Esophagus squamous epithelium (tissue), 5 donors: ENCODE measurements around the gene GPR18. TPM values are rescaled to one million over a fixed set of nuclear protein-coding genes. Genes with fewer than 3 reads are reported as not detected.

Experiments used
- DNase-seq: peaks from one replicate; lab custom pipeline; 2025; lab: John Stamatoyannopoulos, UW
- H3K27ac ChIP-seq, 4 donors: fragments of 200-600 bp; sonication (generic); one replicate each; pipeline ENCODE4 v1.5.1; 2016 to 2019; ENCODE audit warnings: mild to moderate bottlenecking in 1 of 4
- H3K27me3 ChIP-seq, 4 donors: fragments of 200-600 bp; sonication (generic); 1 replicate in 3 of 4; 2 replicates in 1 of 4; pipeline versions ENCODE4 v1.5.1 to v1.6.0; 2017 to 2021; ENCODE audit warnings: antibody characterized with exemption in 1 of 4
- H3K36me3 ChIP-seq, 3 donors: fragments of 200-600 bp; sonication (generic); one replicate each; pipeline ENCODE4 v1.5.1; 2016 to 2019
- H3K4me1 ChIP-seq, 3 donors: fragments of 200-600 bp; sonication (generic); one replicate each; pipeline ENCODE4 v1.5.1; 2017 to 2019
- H3K4me3 ChIP-seq, 4 donors: fragments of 200-600 bp; sonication (generic); 1 replicate in 3 of 4; 2 replicates in 1 of 4; pipeline ENCODE4 v1.5.1; 2016 to 2019; ENCODE audit warnings: mild to moderate bottlenecking in 2 of 4, moderate library complexity in 1 of 4
- H3K9me3 ChIP-seq, 3 donors: fragments of 200-600 bp; sonication (generic); one replicate each; pipeline ENCODE4 v1.5.1; 2016 to 2019
- CTCF ChIP-seq, 6 experiments: fragments of 450-650 bp in 4 of 6; fragments of 200-600 bp in 2 of 6; sonication (generic) in 2 of 6; IDR thresholded peaks; one replicate each; pipeline ENCODE4 v1.5.1; 2016 to 2019; ENCODE audit warnings: antibody characterized with exemption in 6 of 6, mild to moderate bottlenecking in 4 of 6, moderate library complexity in 4 of 6
- POLR2A ChIP-seq, 4 donors: fragments of 450-650 bp; IDR thresholded peaks; one replicate each; pipeline ENCODE4 v1.6.1; 2017; ENCODE audit warnings: antibody characterized with exemption in 4 of 4, mild to moderate bottlenecking in 4 of 4, moderate library complexity in 3 of 4
- WGBS, 2 donors: methylation state at CpG; one replicate each; pipeline ENCODE4 v1.1.5; 2018; 5-methylcytosine and 5-hydroxymethylcytosine counted together
- intact Hi-C: fragments of 100-400 bp; cut with DNase I; formaldehyde crosslinking; loops from one replicate; pipeline ENCODE4 v1.15.0; 2022
- total RNA-seq, 4 donors: library from RNA; depleted of rRNA; stranded (reverse); fragments of >200 nt; gene quantifications; one replicate each; pipeline ENCODE4 v1.1.0, GENCODE V29; 2016
- donor health status: DM: yes; HTN: yes; CAD: no.

Gene GPR18
- total RNA-seq, 4 donors from 2014 or later: 0.19 TPM; not detected in 3

GRCh38 chr13:99305158-99305557 lies 47.0 kb upstream of the GPR18 start:
- no peak for DNase-seq
- intact Hi-C loops: no loop called here
- H3K9me3 ChIP-seq: no peaks in the 10 kb centered on the region
- TF ChIP-seq POLR2A (IDR thresholded peaks at IDR 0.05): no peak
- no peak for TF ChIP-seq CTCF (IDR thresholded peaks at IDR 0.05)
- peak overlapping the region in 3 of 4 donors; percentile 25 to 49 (median 32) for H3K4me3 ChIP-seq
- H3K27ac ChIP-seq: peak overlapping the region in 3 of 4 donors; percentile 75 to 77 (median 77)
- peaks cover 0 to 25% (median 0%) of the 10 kb centered on the region in 3 donors for H3K36me3 ChIP-seq
- peaks cover 0 to 40% (median 9%) of the 10 kb centered on the region in 3 donors for H3K4me1 ChIP-seq
- 48 to 92% methylated on average over 5 of the region's 5 CpGs for WGBS, 2 donors
- H3K27me3 ChIP-seq: no peaks in the 10 kb centered on the region

GRCh38 chr13:99304541-99304940 lies 46.4 kb upstream of the GPR18 start:
- 62 to 79% methylated on average over 4 of the region's 4 CpGs for WGBS, 2 donors
- no peak for TF ChIP-seq CTCF (IDR thresholded peaks at IDR 0.05)
- no peak for TF ChIP-seq POLR2A (IDR thresholded peaks at IDR 0.05)
- intact Hi-C loops: no loop called here
- Histone ChIP-seq H3K36me3 (peaks cover 0 to 20% (median 0%) of the 10 kb centered on the region in 3 donors), H3K4me3 (peak overlapping the region in 3 of 4 donors; percentile 25 to 49 (median 32)), H3K27ac (peak overlapping the region in 3 of 4 donors; percentile 56 to 77 (median 77)), H3K27me3 (no peaks in the 10 kb centered on the region), H3K9me3 (no peaks in the 10 kb centered on the region), H3K4me1 (peaks cover 0 to 37% (median 9%) of the 10 kb centered on the region in 3 donors)
- DNase-seq: no peak

GRCh38 chr13:99303863-99304521 lies 45.8 kb upstream of the GPR18 start:
- H3K36me3 ChIP-seq: peaks cover 0 to 14% (median 0%) of the 10 kb centered on the region in 3 donors
- intact Hi-C loops: no loop called here
- TF ChIP-seq CTCF (IDR thresholded peaks at IDR 0.05): no peak
- peak in 2 of 4 donors; percentile 16 to 69 for TF ChIP-seq POLR2A (IDR thresholded peaks at IDR 0.05)
- peak overlapping the region; percentile 20 to 77 (median 66) for H3K27ac ChIP-seq
- H3K9me3 ChIP-seq: no peaks in the 10 kb centered on the region
- peak overlapping the region in 2 of 4 donors; percentile 32 to 49 for H3K4me3 ChIP-seq
- DNase-seq: no peak
- H3K4me1 ChIP-seq: peaks cover 0 to 35% (median 9%) of the 10 kb centered on the region in 3 donors
- H3K27me3 ChIP-seq: no peaks in the 10 kb centered on the region
- WGBS, 2 donors: 78 to 82% methylated on average over 14 of the region's 14 CpGs

- intact Hi-C loops: no loop called here
- Histone ChIP-seq H3K4me3 (no peak overlapping the region), H3K4me1 (peaks cover 0 to 25% (median 3%) of the 10 kb centered on the region in 3 donors), H3K9me3 (no peaks in the 10 kb centered on the region), H3K36me3 (peaks cover 0 to 14% (median 0%) of the 10 kb centered on the region in 3 donors), H3K27me3 (no peaks in the 10 kb centered on the region), H3K27ac (peak overlapping the region in 3 of 4 donors; percentile 13 to 72 (median 56))
- DNase-seq: no peak
- 77 to 88% methylated on average over 7 of the region's 8 CpGs for WGBS, 2 donors
- TF ChIP-seq CTCF (IDR thresholded peaks at IDR 0.05): no peak
- TF ChIP-seq POLR2A (IDR thresholded peaks at IDR 0.05): no peak
Observed at GRCh38 chr13:99302637-99303505, 44.7 kb upstream of the GPR18 start.
